NCI-H2107 (cell line): Measurements from ENCODE around the gene SF3A2.

Experiments used
- DNase-seq: peaks from one replicate; lab custom pipeline; 2025; lab: John Stamatoyannopoulos, UW

The SF3A2 gene

DNA sequence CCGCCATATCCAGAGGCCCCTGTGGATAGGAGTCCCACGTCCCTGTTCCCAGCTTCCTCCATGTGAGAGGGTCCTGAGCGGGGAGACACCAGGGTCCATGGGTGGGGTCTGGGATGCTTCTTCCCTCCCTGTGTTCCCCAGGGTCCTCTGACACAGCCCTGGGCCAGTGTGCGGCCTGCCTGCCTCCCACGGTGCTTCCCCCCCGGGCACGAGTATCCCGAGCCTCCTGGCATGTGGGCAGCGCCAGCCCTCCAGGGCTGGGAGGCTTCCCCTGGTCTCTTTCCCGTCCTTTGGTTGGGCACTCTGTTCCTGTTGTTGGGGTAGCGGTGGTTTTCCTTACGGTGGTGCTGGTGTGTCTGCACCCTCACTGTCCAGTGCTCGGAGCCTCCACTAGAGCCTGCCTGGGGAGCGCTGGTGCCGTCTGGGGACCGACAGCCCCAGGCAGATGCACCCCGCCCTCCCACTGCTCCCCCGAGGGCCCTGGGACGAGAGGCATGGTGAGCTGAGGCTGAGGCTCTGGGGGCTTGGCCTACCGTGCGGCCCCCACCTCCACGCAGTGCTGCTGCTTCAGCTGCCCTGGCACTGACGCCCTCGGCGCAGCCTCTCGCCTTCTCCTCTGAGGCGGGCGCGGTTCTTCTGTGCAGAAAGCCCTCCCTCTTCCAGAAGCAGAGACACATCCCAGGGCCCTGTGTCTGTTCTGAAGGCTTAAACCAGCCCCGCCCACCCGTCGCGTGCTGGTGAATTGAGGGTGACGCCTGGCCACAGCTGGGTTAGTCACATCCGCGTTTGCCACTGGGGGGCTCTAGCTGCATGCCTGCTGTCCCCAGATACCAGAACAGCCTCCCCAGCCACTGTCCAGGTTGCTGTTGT lies 28.4 kb upstream of the SF3A2 start:
- no peak for DNase-seq

DNA sequence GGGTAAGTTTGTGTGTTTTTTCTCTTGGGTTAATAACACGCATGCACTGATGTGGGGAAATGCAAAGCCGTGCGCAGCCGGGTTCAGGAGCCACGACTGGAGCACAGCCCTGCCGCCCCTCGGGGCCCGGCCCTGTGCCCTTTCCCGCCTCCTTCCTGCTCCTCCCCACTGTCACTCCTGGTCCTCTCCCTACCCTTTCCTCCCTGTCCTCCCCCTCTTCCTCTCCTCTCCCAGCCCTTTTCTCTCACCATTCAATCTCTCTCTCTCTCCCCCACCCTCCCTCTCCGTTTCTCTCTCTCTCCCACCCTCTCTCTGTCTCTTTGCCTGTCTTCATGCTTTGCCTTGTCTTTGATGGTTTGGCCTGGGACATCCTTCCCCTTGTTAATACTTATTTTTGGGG lies 27.6 kb upstream of the SF3A2 start:
- no peak for DNase-seq

DNA sequence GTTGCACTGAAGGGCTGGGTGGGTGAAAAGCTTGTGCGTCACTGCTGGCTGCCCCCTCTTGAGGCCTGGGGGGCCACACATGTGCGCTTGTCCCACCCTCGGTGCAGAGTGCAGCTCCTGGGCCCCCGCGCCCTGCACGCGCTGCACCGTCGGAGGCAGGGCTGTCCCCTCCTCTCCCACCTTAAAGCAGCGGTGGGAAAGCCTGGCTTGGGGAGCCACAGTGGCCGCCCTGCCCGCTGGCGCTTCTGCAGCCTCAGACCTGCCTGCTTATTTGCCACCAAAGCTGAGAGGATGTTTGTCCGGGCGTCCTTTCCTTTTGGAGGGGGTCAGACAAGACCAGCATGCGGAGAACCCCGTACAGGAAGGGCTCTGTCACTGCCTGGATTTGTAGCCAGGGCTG lies 27.2 kb upstream of the SF3A2 start:
- DNase-seq: no peak

DNA sequence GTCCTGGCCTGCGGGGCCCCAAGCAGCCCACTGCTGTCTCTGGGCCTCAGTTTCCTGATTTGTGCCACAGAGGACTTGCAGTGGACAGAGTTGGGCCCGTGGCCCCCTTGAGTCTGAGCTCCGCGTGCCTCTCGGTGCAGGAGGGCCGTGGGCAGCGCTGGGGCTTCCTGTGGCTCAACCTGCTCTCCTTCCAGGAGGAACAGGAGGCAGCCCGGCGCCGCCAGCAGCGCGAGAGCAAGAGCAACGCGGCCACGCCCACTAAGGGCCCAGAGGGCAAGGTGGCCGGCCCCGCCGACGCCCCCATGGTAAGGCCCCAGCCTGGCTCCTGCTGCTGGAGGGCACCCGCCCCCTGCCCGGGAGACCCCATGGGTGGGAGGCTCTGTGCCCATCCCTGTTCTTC lies 26.4 kb upstream of the SF3A2 start:
- DNase-seq: no peak

DNA sequence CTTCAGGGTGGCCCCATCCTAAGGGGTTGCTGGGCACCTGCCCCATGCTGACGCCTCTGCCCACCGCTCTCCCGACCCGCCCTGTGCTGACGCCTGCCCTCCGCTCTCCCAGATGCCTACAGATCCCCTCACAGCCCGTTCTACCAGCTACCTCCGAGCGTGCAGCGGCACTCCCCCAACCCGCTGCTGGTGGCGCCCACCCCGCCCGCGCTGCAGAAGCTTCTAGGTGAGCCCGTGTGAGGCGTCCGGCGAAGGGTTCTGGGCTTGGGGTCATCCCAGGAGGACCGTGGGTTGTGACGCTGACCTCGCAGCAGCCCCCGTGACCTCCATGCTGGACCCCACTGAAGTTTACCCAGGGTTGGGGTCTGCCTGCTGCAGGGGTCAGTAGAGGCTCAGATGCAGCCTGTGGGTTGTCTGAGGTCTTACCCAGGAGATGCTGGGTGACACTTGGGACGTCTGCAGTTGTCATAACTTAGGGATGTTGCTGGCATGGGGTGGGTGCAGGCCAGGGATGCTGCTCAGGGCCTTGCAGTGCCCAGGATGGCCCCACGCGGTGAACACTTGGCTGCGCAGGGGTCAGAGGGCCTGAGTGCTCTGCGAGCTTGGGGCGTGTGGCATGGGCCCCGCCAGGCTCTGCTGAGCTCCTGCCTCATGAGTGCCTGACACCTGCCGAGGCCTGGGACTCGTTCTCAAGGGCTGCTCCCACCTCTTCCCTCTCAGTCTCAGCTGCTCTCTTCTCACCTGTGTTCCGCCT lies 25.5 kb upstream of the SF3A2 start:
- DNase-seq: no peak

DNA sequence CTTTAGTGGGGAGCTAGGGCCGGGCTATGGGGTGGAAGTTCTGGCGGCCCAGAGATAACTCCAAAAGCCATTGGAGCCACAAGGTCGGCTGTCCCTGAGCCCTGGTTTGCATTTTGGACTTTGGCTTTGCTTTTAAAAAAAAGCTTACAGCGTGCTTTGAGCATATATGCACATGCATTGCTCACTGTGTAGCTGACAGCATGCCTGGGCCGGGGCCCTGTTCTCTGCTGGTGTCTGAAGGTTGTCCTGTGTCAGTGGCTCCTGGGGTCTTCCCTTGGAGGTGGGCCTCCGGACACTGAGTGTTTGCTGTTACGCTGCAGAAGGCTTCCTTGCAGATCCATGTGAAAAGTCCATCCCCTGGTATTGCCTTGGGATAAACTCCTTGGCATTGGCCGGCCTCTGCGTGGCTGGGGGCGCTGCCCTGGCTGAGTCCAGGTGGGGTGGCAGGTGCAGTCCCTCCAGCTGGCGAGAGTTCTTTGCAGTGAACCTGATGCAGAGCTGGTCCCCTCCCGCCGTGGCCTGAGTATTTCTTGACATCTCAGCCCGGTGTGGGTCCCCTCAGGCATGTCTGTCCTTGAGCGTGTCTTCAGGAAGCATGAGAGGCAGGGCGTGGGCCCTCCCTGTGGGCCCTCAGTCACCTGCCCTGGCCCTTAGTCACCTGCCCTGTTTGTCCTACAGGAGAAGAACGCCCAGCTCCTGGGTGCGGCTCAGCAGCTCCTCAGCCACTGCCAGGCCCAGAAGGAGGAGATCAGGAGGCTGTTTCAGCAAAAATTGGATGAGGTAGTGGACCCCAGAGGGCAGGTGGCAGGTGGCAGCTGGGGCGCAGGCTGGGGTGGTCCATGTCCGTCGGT lies 23.5 kb upstream of the SF3A2 start:
- no peak for DNase-seq

DNA sequence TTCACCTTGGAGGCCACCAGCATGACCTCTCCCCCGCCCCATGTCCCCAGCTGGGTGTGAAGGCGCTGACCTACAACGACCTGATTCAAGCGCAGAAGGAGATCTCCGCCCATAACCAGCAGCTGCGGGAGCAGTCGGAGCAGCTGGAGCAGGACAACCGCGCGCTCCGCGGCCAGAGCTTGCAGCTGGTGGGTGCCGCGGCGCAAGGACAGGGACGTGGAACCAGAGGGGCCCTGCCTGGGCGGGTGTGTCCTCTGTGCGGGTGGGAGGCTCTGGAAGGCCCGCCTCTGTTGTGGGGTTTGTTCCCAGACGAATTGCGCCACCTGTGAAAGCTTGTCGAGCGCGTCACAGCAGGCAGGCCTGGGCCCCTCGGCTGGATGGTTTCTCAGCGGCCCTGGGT lies 22.8 kb upstream of the SF3A2 start:
- no peak for DNase-seq

DNA sequence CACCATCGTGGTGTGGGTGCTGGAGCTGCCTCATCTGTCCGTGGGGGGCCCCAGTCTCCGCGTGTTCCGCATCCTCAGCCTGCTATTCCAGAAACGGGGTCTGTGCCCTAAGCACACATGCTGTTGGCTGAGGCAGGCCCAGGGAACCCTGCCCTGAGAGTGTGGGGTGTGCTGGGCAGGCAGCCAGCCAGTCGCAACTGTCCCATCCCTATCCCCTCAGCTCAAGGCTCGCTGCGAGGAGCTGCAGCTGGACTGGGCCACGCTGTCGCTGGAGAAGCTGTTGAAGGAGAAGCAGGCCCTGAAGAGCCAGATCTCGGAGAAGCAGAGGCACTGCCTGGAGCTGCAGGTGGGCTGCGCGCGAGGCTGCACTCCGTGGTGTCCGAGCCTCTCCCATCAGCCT lies 22.4 kb upstream of the SF3A2 start:
- no peak for DNase-seq

DNA sequence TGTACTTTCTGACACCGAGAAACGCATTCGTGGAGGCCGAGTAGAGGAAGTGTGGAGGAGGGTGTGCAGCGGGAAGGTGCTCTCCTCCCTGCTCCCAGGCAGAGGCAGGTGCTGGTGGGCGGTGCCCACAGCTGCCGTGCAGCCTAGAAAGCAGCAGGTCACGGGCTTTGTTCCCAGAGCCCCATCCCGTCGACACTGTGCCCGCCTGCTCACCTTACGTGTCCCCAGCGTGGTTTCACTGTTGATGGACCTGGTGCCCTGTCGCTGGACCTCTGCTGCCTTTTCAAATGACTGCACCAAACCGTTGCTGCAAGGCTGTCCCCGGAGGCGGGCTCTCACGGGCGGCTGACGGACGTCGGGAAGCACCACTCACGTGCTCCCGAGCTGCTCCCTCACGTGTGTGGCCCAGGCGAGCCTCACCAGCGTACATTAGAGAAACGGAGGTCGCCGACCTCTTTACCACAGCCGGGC lies 21.3 kb upstream of the SF3A2 start:
- DNase-seq: no peak

DNA sequence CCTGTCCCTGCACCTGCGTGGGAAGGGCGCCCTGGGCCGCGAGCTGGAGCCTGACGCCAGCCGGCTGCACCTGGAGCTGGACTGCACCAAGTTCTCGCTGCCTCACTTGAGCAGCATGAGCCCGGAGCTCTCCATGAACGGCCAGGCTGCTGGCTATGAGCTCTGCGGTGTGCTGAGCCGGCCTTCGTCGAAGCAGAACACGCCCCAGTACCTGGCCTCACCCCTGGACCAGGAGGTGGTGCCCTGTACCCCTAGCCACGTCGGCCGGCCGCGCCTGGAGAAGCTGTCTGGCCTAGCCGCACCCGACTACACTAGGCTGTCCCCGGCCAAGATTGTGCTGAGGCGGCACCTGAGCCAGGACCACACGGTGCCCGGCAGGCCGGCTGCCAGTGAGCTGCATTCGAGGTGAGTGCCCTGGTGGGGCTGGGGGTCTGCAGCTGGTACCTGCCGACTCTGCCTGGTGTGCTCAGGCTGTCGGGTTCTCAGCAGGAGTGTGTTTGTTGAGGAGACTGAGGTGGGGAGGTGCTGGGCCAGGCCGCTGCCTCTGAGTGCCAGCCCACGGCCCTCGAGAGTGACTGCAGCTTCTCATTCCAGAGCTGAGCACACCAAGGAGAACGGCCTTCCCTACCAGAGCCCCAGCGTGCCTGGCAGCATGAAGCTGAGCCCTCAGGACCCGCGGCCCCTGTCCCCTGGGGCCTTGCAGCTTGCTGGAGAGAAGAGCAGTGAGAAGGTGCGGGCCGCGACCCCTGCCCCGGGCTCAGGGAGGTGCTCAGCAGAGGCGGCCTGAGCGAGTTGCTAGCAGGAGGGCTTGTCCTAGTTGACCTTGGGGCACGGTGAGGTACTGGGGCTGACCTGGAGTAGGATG lies 20.0 kb upstream of the SF3A2 start:
- DNase-seq: no peak

DNA sequence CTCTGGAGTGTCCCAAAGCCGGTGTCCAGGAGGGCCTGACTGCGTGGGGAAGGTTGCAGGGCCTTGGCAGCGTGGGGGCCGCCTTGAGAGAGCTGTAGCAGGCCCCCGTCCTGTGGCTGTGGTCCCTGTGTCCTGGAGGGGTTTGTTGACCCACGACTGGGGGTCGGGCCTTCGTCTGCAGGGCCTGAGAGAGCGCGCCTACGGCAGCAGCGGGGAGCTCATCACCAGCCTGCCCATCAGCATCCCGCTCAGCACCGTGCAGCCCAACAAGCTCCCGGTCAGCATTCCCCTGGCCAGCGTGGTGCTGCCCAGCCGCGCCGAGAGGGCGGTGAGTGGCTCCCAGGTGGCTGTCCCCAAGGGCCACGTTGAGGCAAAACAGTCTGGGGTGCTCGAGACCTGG lies 19.0 kb upstream of the SF3A2 start:
- no peak for DNase-seq

DNA sequence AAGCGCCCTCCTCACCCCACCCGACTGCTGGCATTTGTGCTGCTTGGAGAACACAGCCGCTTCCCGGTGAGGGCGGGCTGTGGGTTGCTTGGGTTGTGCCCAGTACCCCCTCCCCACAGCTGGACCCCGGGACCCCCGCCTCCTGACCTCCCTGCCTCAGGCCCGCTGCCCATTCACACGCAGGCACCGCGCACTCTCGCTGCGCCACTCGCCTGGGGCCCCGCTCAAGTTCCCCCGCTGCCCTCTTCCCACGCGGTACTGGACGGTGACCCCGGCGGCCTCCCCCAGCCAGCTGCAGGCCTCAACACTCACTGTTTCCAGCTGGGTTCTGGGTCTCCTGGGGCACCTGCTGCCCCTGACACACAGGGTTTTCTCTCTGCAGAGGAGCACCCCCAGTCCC lies 16.9 kb upstream of the SF3A2 start:
- DNase-seq: no peak

DNA sequence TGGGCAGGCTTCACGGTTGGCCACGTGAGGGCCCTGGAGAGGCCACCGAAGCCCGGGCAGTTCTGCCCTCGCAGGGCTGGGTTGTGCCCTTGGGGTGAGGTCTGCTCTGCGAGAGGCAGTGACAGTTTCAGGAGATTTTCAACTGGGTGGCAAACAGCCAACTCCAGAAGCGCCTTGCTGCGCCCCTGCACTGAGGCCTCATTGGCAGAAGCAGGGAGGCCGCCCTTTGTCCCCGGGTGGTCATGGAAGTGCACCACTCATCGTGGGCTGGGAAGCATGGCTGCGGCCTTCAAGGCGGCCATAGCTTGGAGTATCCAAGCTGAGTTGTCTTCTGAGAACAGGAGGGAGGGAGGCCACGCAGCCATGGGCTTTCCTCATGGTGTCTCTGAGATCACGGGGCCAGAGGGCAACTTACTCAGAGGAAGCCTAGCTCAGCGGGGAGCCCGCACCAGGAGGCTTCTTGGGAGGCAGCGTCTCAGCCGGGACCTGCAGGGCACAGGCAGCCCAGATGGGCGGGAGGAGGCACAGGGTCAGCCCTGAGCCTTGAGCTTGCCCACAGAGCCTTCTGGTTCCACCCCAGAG lies 15.3 kb upstream of the SF3A2 start:
- no peak for DNase-seq

DNA sequence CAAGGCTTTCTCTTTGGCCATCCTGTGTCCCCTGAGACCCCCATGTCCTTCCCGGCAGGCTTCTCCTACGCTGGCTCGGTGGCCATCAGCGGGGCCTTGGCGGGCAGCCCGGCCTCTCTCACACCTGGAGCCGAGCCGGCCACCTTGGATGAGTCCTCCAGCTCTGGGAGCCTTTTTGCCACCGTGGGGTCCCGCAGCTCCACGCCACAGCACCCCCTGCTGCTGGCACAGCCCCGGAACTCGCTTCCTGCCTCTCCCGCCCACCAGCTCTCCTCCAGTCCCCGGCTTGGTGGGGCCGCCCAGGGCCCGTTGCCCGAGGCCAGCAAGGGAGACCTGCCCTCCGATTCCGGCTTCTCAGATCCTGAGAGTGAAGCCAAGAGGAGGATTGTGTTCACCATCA lies 14.7 kb upstream of the SF3A2 start:
- no peak for DNase-seq

DNA sequence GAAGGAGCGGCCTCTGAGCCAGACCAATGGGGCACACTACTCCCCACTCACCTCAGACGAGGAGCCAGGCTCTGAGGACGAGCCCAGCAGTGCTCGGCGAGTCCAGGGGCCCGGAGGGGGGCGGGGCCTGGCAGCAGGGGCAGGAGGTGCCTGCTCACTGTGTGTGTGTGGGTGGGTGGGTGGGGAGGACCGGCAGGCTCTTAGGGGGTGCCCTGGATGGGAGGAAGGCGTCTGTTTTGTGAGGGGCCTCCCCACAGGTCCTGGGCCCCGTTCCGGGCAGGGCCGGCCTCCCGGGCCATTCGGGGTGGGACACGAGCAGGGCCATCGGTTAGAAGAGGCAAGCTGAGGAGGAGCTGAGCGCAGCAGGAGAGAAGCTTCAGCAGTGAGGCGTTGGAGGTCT lies 13.2 kb upstream of the SF3A2 start:
- no peak for DNase-seq

DNA sequence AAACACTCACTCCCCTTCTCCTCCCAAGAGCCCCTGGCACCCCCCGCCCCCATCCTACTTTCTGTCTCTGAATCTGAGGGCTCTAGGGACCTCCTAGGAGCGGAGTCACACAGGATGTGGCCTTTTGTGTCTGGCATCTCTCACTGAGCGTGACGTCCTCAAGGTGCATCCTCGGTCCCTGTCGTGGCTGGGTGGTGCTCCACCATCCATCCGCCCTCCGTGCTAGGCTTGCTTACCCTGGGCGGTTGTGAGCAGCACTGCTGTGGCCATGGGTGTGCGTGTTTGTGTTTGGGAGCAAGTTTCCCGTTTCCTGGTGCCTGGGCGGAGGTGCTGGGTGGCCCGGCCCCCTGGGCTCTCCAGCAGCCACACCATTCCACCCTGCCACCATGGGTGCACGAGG lies 12.7 kb upstream of the SF3A2 start:
- DNase-seq: no peak

DNA sequence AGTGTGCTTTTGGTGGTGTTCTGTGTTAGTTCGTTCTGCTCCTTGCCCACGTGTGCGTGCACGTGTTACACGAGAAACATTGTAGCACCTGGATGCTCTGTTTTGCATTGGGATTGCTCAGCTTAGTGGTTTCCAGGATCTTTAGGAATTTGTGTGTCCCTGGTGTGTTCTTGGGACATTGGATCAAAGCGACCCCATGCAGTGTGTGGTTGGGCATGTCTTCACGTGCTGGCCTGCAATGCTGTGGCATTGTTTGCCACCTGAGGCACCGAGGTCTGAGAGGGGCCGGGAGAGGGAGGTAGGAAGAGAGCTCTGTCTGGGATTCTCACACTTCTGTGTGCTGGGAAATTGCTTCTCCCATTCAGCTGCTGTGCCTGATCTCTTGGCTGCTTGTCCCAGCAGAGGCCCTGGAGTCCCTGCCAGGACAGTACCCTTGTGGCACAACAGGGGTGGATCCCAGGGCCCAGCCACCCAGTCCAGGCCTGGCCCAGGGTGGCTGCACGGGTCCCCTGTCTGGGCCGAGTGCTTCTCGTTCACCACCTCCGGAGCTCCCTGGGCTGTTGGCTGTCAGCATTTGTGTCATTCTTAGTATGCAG lies 11.8 kb upstream of the SF3A2 start:
- no peak for DNase-seq

DNA sequence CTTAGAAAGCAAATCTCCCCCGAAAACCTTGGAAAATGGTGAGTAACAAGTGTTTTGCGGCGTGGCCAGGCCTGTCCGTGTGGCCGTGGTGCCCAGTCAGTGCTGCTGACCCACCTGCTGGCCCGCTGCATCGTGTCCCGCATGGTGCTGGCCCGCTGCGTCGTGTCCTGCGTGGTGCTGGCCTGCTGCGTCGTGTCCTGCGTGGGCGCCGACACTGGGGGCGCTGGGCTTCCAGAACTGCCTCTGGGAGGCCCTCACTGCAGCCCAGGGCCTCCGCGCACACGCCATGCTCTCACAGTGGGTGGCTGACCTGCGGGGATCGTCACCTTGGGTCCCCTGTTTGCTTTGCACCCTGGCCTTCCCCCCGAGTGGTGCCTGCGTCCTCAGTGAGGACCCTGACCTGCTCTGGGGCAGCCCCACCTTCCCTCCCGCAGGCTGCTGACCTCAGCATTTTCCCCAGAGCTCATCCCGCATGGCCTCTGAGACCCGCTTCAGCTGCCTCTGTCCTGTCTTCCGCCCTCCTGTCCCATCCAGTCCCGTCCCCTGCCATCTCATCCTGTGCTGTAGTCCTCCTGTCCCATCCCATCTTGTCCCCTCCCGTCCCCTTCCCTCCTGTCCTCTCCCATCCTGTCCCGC lies 11.1 kb upstream of the SF3A2 start:
- no peak for DNase-seq

DNA sequence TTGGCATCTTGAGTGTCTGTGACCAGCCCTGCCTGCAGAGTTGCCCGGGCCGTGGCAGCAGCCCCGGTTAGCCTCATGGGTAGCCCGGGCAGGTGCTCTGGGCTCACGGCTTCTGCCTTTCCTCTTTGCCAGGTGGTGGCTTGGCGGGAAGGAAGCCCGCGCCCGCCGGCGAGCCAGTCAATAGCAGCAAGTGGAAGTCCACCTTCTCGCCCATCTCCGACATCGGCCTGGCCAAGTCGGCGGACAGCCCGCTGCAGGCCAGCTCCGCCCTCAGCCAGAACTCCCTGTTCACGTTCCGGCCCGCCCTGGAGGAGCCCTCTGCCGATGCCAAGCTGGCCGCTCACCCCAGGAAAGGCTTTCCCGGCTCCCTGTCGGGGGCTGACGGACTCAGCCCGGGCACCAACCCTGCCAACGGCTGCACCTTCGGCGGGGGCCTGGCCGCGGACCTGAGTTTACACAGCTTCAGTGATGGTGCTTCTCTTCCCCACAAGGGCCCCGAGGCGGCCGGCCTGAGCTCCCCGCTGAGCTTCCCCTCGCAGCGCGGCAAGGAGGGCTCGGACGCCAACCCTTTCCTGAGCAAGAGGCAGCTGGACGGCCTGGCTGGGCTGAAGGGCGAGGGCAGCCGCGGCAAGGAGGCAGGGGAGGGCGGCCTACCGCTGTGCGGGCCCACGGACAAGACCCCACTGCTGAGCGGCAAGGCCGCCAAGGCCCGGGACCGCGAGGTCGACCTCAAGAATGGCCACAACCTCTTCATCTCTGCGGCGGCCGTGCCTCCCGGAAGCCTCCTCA lies 10.4 kb upstream of the SF3A2 start:
- no peak for DNase-seq
